ENCODE data around the gene SOWAHA. TPM values are rescaled to one million over a fixed set of nuclear protein-coding genes. Genes with fewer than 3 reads are reported as not detected.
"Not testable (repeated sequence)": the region's sequence is repeated elsewhere in the genome, so short reads cannot be mapped to it uniquely, and the experiment has no call there.

Gene SOWAHA
- total RNA-seq, 1 donor from 2014 or later: not detected

DNA sequence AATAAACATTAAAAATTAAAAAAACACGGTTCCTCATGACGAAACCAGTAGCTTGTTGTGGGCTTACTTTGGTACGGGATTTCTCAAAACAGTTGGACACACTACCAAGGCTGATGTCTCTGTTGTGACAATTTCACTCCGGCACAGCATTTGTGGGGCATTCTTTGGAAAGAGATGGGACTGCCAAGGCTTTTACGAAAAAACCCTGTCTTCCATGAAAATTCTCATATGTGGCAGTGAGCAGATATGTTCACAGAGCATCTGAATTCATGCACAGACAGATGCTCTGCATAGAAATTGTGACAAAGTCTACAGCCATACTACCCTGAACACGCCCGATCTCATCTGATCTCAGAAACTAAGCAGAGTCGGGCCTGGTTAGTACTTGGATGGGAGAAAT is 35.2 kb downstream of the SOWAHA start:
- DNase-seq (ENCODE audit: extremely low read depth, low read depth, low spot score): no peak

GRCh38 chr5:132849347-132849746 is 36.2 kb downstream of the SOWAHA start:
- no peak for DNase-seq (ENCODE audit: extremely low read depth, low read depth, low spot score)

DNA sequence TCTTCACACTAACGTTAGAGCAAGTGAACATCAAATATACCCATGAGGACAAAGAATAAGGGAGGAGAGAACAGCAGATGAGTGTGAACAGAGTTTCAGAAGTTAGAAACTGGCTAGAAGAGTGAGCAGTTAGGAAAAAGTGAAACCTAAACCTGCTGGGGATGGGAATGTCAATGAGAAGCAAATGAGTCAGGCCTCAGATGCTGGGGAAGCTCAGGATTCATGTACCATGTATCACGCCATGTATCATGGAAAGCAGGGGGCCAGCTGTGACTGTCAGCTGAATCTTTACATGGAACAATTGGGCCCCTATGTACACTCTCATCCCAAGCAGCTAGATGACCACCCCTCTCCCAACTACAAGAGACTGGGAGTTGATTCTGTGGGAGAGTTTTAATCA is 37.0 kb downstream of the SOWAHA start:
- no peak for DNase-seq (ENCODE audit: extremely low read depth, low read depth, low spot score)

DNA sequence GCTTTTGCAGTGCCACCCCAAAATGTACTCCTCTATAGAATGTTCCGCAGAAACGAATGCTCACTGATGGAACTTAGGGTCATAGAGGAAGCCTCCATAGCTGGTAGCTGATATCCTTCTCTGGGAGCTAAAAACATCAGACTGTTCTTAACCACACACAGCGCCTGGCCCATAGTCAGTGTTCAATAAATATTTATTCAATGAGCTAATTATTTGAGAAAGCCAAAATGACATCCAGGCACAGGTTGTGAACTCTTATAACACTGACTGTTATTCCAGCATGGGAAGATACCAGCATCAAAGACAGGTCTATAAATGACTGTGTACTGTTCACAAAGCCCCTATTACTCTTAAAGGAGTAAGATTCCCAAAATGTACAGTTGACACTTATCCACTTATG is 40.2 kb downstream of the SOWAHA start:
- DNase-seq (ENCODE audit: extremely low read depth, low read depth, low spot score): no peak

- DNase-seq (ENCODE audit: extremely low read depth, low read depth, low spot score): no peak
These were observed 40.7 kb downstream of the SOWAHA start for GRCh38 chr5:132853790-132854189.

- DNase-seq (ENCODE audit: extremely low read depth, low read depth, low spot score): no peak
These were observed 41.2 kb downstream of the SOWAHA start for GRCh38 chr5:132854301-132854700.

DNA sequence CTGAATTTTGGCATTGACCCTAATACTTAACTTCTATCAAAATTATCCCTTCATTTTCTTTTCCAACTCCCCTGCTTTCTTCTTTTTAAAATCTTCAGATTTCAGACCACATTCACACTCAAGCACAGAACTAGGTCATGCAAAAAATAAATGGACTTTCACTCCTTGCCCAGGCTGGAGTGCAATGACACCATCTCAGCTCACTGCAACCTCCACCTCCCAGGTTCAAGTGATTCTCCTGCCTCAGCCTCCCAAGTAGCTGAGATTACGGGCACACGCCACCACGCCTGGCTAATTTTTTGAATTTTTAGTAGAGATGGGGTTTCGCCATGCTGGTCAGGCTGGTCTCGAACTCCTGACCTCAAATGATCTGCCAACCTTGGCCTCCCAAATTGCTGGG is 41.9 kb downstream of the SOWAHA start:
- DNase-seq (ENCODE audit: extremely low read depth, low read depth, low spot score): not testable (repeated sequence)

DNA sequence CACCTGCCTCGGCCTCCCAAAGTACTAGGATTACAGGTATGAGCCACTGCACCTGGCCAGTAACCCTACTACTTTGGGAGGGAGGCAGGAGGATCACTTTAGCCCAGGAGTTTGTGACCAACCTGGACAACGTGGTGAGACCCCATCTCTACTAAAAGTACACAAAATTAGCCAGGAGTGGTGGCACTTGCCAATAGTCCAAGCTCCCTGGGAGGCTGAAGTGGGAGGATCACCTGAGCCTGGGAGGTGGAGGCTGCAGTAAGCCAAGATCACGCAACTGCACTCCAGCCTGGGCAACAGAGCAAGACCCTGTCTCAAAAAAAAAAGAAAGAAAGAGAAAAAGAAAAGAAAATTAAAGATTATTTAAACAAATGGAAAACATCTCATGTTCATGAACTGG is 42.9 kb downstream of the SOWAHA start:
- no peak for DNase-seq (ENCODE audit: extremely low read depth, low read depth, low spot score)

- no peak for DNase-seq (ENCODE audit: extremely low read depth, low read depth, low spot score)
These were observed 46.9 kb downstream of the SOWAHA start for GRCh38 chr5:132859889-132860437.

- no peak for DNase-seq (ENCODE audit: extremely low read depth, low read depth, low spot score)
These were observed 47.6 kb downstream of the SOWAHA start for GRCh38 chr5:132860742-132861141.

GRCh38 chr5:132865668-132866341 is 52.7 kb downstream of the SOWAHA start:
- no peak for DNase-seq (ENCODE audit: extremely low read depth, low read depth, low spot score)

Other genes starting within 250 kb of the SOWAHA start
- not detected in 2 replicates for gene IL13, start 155.1 kb upstream of the SOWAHA start, total RNA-seq
- not detected in 2 replicates for gene IL4, start 139.3 kb upstream of the SOWAHA start, total RNA-seq
- gene KIF3A, start 75.8 kb upstream of the SOWAHA start, total RNA-seq: 7.1 and 13.7 TPM in 2 replicates
- not detected in 2 replicates for gene CCNI2, start 65.9 kb upstream of the SOWAHA start, total RNA-seq
- gene SEPTIN8, start 36.1 kb upstream of the SOWAHA start, total RNA-seq: 60.4 and 65.0 TPM in 2 replicates
- gene SHROOM1, start 17.3 kb downstream of the SOWAHA start, total RNA-seq: 12.1 and 18.2 TPM in 2 replicates
- gene GDF9, start 53.2 kb downstream of the SOWAHA start, total RNA-seq: 0.35 TPM in 1 of 2 replicates, not detected in the other
- gene UQCRQ, start 53.3 kb downstream of the SOWAHA start, total RNA-seq: 158 and 165 TPM in 2 replicates
- gene LEAP2, start 60.4 kb downstream of the SOWAHA start, total RNA-seq: 0.10 and 0.76 TPM in 2 replicates
- 64.6 and 70.6 TPM in 2 replicates for gene AFF4, start 150.3 kb downstream of the SOWAHA start, total RNA-seq
- 21.4 and 21.7 TPM in 2 replicates for gene ZCCHC10, start 213.2 kb downstream of the SOWAHA start, total RNA-seq
- gene HSPA4, start 238.7 kb downstream of the SOWAHA start, total RNA-seq: 90.5 and 91.8 TPM in 2 replicates